IMR-90 (cell line): Measurements from ENCODE around the gene IL17C. TPM values are rescaled to one million over a fixed set of nuclear protein-coding genes. Genes with fewer than 3 reads are reported as not detected.

Experiments
- ATAC-seq: fragments of 200-7000 bp; cut with Tn5 transposase; 2 replicates; pipeline ENCODE4 v1.9.1; 2020; ENCODE audit warnings: low read depth, mild to moderate bottlenecking, moderate library complexity
- BruUV-seq: library from RNA; stranded (reverse); fragments of 400-500 nt; replicated peaks from 2 replicates; lab custom pipeline; 2021; lab: Mats Ljungman, UMichigan
- CTCF ChIA-PET: fragments of 300-600 bp; formaldehyde crosslinking; extraction: SDS; loops from one replicate; lab custom pipeline; 2021; ENCODE audit warnings: antibody characterized with exemption; lab: Yijun Ruan, JAX
- POLR2A ChIA-PET: fragments of 300-600 bp; sonication (Branson Sonifier 250); formaldehyde crosslinking; loops from one replicate; lab custom pipeline; 2022; ENCODE audit warnings: antibody characterized with exemption; ENCODE audit not compliant: unreplicated experiment; lab: Charles Lee
- DNase-seq: peaks from one replicate; pipeline ENCODE4 v3.0.0; 2013
- H2AFZ ChIP-seq: replicated peaks from 2 replicates; pipeline ENCODE3; 2013; ENCODE audit warnings: low read length, mild to moderate bottlenecking; ENCODE audit not compliant: poor library complexity
- H2AK5ac ChIP-seq: 2 replicates; pipeline ENCODE4 v1.6.1; 2013; ENCODE audit warnings: low read depth, low read length, inconsistent platforms
- H2AK9ac ChIP-seq: replicated peaks from 2 replicates; pipeline ENCODE3; 2013; ENCODE audit warnings: mild to moderate bottlenecking, low read depth, low read length, moderate library complexity; ENCODE audit not compliant: poor library complexity
- H2BK120ac ChIP-seq: 2 replicates; pipeline ENCODE4 v1.6.1; 2013; ENCODE audit warnings: low read depth, low read length, inconsistent platforms
- H2BK15ac ChIP-seq: 3 replicates; pipeline ENCODE4 v1.6.1; 2013; ENCODE audit warnings: low read depth, low read length, inconsistent platforms
- H2BK20ac ChIP-seq: 2 replicates; pipeline ENCODE4 v1.6.1; 2013; ENCODE audit warnings: low read depth, mild to moderate bottlenecking, inconsistent platforms, low read length, moderate library complexity
- H2BK5ac ChIP-seq: 2 replicates; pipeline ENCODE4 v1.6.1; 2013; ENCODE audit warnings: mild to moderate bottlenecking, low read depth, low read length, inconsistent platforms; ENCODE audit not compliant: poor library complexity, severe bottlenecking
- H3K14ac ChIP-seq: replicated peaks from 2 replicates; pipeline ENCODE4 v1.6.1; 2013; ENCODE audit warnings: low read depth, low read length, inconsistent platforms
- H3K18ac ChIP-seq: 2 replicates; pipeline ENCODE4 v1.6.1; 2013; ENCODE audit warnings: low read depth, low read length, control low read depth
- H3K23ac ChIP-seq: 2 replicates; pipeline ENCODE4 v1.6.1; 2013; ENCODE audit warnings: low read depth, low read length, inconsistent platforms
- H3K27ac ChIP-seq: 2 replicates; pipeline ENCODE4 v1.5.1; 2013; ENCODE audit warnings: mild to moderate bottlenecking, control low read depth, low read length; ENCODE audit not compliant: insufficient read depth
- H3K27me3 ChIP-seq: 2 replicates; pipeline ENCODE4 v1.6.1; 2013; ENCODE audit warnings: low read length; ENCODE audit not compliant: control insufficient read depth, insufficient read depth
- H3K36me3 ChIP-seq: 2 replicates; pipeline ENCODE4 v1.6.1; 2013; ENCODE audit warnings: low read length, mixed read lengths; ENCODE audit not compliant: control insufficient read depth, insufficient read depth
- H3K4ac ChIP-seq: 2 replicates; pipeline ENCODE4 v1.6.1; 2013; ENCODE audit warnings: low read depth, low read length, inconsistent platforms
- H3K4me1 ChIP-seq: 2 replicates; pipeline ENCODE4 v1.6.1; 2013; ENCODE audit warnings: low read length, mixed read lengths; ENCODE audit not compliant: control insufficient read depth, insufficient read depth
- H3K4me2 ChIP-seq: 2 replicates; pipeline ENCODE4 v1.6.1; 2013; ENCODE audit warnings: low read depth, mild to moderate bottlenecking, control low read depth, low read length, moderate library complexity
- H3K4me3 ChIP-seq: 2 replicates; pipeline ENCODE4 v1.5.1; 2013; ENCODE audit warnings: low read depth, mild to moderate bottlenecking, control low read depth, low read length, moderate library complexity; ENCODE audit not compliant: insufficient read depth
- H3K56ac ChIP-seq: 2 replicates; pipeline ENCODE4 v1.6.1; 2013; ENCODE audit warnings: low read length, inconsistent platforms; ENCODE audit not compliant: insufficient read depth; ENCODE audit errors: extremely low read depth
- H3K79me1 ChIP-seq, 2 experiments: 2 replicates each; pipeline ENCODE4 v1.6.1; 2013; ENCODE audit warnings: low read length in 2 of 2, inconsistent platforms in 1 of 2, low read depth in 1 of 2
- H3K9ac ChIP-seq: 2 replicates; pipeline ENCODE4 v1.6.1; 2013; ENCODE audit warnings: low read depth, low read length, control low read depth
- H3K9me1 ChIP-seq: 2 replicates; pipeline ENCODE4 v1.6.1; 2013; ENCODE audit warnings: low read length, inconsistent platforms; ENCODE audit not compliant: insufficient read depth
- H3K9me3 ChIP-seq: 2 replicates; pipeline ENCODE4 v1.6.1; 2013; ENCODE audit warnings: low read length; ENCODE audit not compliant: control insufficient read depth, insufficient read depth
- H4K20me1 ChIP-seq: 2 replicates; pipeline ENCODE4 v1.6.1; 2013; ENCODE audit warnings: low read length, inconsistent platforms; ENCODE audit not compliant: insufficient read depth
- H4K5ac ChIP-seq: 2 replicates; pipeline ENCODE4 v1.6.1; 2013; ENCODE audit warnings: mild to moderate bottlenecking, low read depth, low read length, control low read depth
- H4K8ac ChIP-seq, 2 experiments: 2 replicates each; pipeline ENCODE4 v1.6.1; 2013; ENCODE audit warnings: low read depth in 2 of 2, low read length in 2 of 2, control low read depth in 1 of 2, inconsistent platforms in 1 of 2
- H4K91ac ChIP-seq: 2 replicates; pipeline ENCODE4 v1.6.1; 2013; ENCODE audit warnings: low read depth, low read length, inconsistent platforms; ENCODE audit not compliant: insufficient read depth
- NFE2L2 ChIP-seq: fragments of 150-350 bp; IDR thresholded peaks from 2 replicates; pipeline ENCODE4 v1.6.1; 2016; ENCODE audit warnings: low read depth, mild to moderate bottlenecking, low read length
- RCOR1 ChIP-seq: IDR thresholded peaks from 2 replicates; pipeline ENCODE4 v1.6.1; 2012; ENCODE audit warnings: mild to moderate bottlenecking, low read length, improper control_type of control experiment; ENCODE audit not compliant: insufficient replicate concordance
- SMC3 ChIP-seq: fragments of 150-350 bp; IDR thresholded peaks from 2 replicates; pipeline ENCODE4 v1.6.1; 2016; ENCODE audit warnings: low read depth, mild to moderate bottlenecking, antibody characterized with exemption, low read length, moderate library complexity
- WGBS, 2 experiments: methylation state at CpG; one replicate each; pipeline versions ENCODE4 v1.1.5 to v1.1.7; 2013; ENCODE audit warnings: missing lambda C conversion rate in 2 of 2; ENCODE audit not compliant: insufficient read length in 1 of 2; ENCODE audit errors: extremely low coverage in 2 of 2; 5-methylcytosine and 5-hydroxymethylcytosine counted together
- dilution Hi-C: fragments of 300-500 bp; cut with HindIII; formaldehyde crosslinking; loops from one replicate; pipeline ENCODE4 v1.14.3; 2018; ENCODE audit warnings: low sequenced_read_pairs; ENCODE audit not compliant: unreplicated experiment
- in situ Hi-C: fragments of 300-500 bp; cut with MboI; formaldehyde crosslinking; loops from 3 replicates; pipeline ENCODE4 v1.14.3; 2019; ENCODE audit warnings: low sequenced_read_pairs, inconsistent platforms, mixed read lengths
- intact Hi-C: fragments of 100-400 bp; cut with micrococcal nuclease; formaldehyde crosslinking; loops from 2 replicates; pipeline ENCODE4 v1.10.0; 2022
- polyA plus RNA-seq, 3 experiments: library from polyadenylated mRNA; depleted of rRNA; stranded (reverse); fragments of >200 nt; gene quantifications; 2 replicates each; pipeline ENCODE4 v1.2.3, GENCODE V29; 2012; ENCODE audit warnings: low replicate concordance in 1 of 3
- total RNA-seq: library from RNA; depleted of rRNA; stranded (reverse); fragments of >200 nt; gene quantifications from 2 replicates; pipeline ENCODE4 v1.2.3, GENCODE V29; 2012

Gene IL17C
- total and polyA plus RNA-seq, 2 of the 4 experiments (the other 2 are of a cell fraction), result 0.09 TPM; not detected in 1

GRCh38 chr16:88595921-88596320 is 42.5 kb upstream of the IL17C start:
- Histone ChIP-seq H3K9me3 (no peaks in the 10 kb centered on the region), H2BK120ac (no peak overlapping the region), H2AK5ac (no peak overlapping the region), H3K18ac (no peak overlapping the region), H3K4me3 (no peak overlapping the region), H2BK15ac (no peak overlapping the region), H3K56ac (no peak overlapping the region), H4K91ac (no peak overlapping the region), H3K9me1 (peaks cover 3% of the 10 kb centered on the region), H2BK20ac (no peak overlapping the region), H3K4me1 (no peaks in the 10 kb centered on the region), H3K23ac (no peak overlapping the region), H3K36me3 (peaks cover 44% of the 10 kb centered on the region), H2BK5ac (no peak overlapping the region), H2AFZ (no peak overlapping the region), H3K27ac (no peak overlapping the region), H3K4me2 (no peak overlapping the region), H3K4ac (no peak overlapping the region), H2AK9ac (peak overlapping the region; percentile 65), H3K9ac (no peak overlapping the region), H3K14ac (no peak overlapping the region), H3K27me3 (no peaks in the 10 kb centered on the region), H4K20me1 (peaks cover 21% of the 10 kb centered on the region), H4K8ac (no peak overlapping the region), H4K5ac (no peak overlapping the region), H3K79me1 (peaks cover 14 to 62% of the 10 kb centered on the region in 2 experiments)
- POLR2A ChIA-PET, result no interaction called here
- TF ChIP-seq NFE2L2 (no peak), SMC3 (no peak), RCOR1 (no peak)
- WGBS, 2 experiments, result 80% methylated on average over 1 of the region's 10 CpGs; no CpG with 5 or more reads in 1 of the 2 experiments
- no peak for ATAC-seq
- CTCF ChIA-PET, result no interaction called here
- no peak for DNase-seq
- in situ Hi-C loops, result no loop called here
- dilution Hi-C loops, result no loop called here
- no TSS peak for BruUV-seq
- intact Hi-C loops, result no loop called here
